Activated naive CD4-positive, alpha-beta T cell treated with anti-CD3 and anti-CD28 coated beads, Interleukin-2, amount 10 ng/mL, durations not matched to agents 7 days and 5 days (primary cell): ENCODE data around the gene SMIM10L2A.
"Not testable (repeated sequence)": the region's sequence is repeated elsewhere in the genome, so short reads cannot be mapped to it uniquely, and the experiment has no call there.

Experiments
- CTCF ChIA-PET: fragments of 350-600 bp; sonication (Branson Sonifier 250); formaldehyde crosslinking; loops from one replicate; lab custom pipeline; 2021; ENCODE audit warnings: antibody characterized with exemption; lab: Charles Lee
- DNase-seq: peaks from one replicate; pipeline ENCODE4 v3.0.0-alpha.2; 2020
- H3K27ac Mint-ChIP-seq: one replicate; pipeline ENCODE4 v1.8.0; 2021; ENCODE audit warnings: mild to moderate bottlenecking, moderate library complexity, mixed read lengths
- H3K27me3 Mint-ChIP-seq: one replicate; pipeline ENCODE4 v1.8.0; 2021; ENCODE audit warnings: mild to moderate bottlenecking, mixed read lengths
- H3K36me3 Mint-ChIP-seq: one replicate; pipeline ENCODE4 v1.8.0; 2021; ENCODE audit warnings: mixed read lengths
- H3K4me1 Mint-ChIP-seq: one replicate; pipeline ENCODE4 v1.8.0; 2021; ENCODE audit warnings: mixed read lengths
- H3K4me3 Mint-ChIP-seq: one replicate; pipeline ENCODE4 v1.8.0; 2021; ENCODE audit warnings: mild to moderate bottlenecking, moderate library complexity, mixed read lengths
- H3K9me3 Mint-ChIP-seq: one replicate; pipeline ENCODE4 v1.8.0; 2021; ENCODE audit warnings: mixed read lengths

The SMIM10L2A gene

GRCh38 chrX:135454816-135455215 is 33.1 kb downstream of the SMIM10L2A start:
- Mint-ChIP-seq H3K4me3 (no peak overlapping the region), H3K9me3 (no peaks in the 10 kb centered on the region), H3K4me1 (no peaks in the 10 kb centered on the region), H3K27ac (no peak overlapping the region), H3K36me3 (no peaks in the 10 kb centered on the region), H3K27me3 (peaks cover 3% of the 10 kb centered on the region)
- no peak for DNase-seq
- CTCF ChIA-PET: interaction anchor here (1.6 kb wide), 1 partner anchor 9 kb away, joined by 3 read pairs; no protein-coding TSS in a partner anchor

- CTCF ChIA-PET, H3K27me3 Mint-ChIP-seq, H3K9me3 Mint-ChIP-seq, H3K36me3 Mint-ChIP-seq, H3K4me1 Mint-ChIP-seq, H3K4me3 Mint-ChIP-seq, H3K27ac Mint-ChIP-seq, DNase-seq: not testable (repeated sequence)
These were observed 40.0 kb downstream of the SMIM10L2A start for GRCh38 chrX:135461756-135462155.

DNA sequence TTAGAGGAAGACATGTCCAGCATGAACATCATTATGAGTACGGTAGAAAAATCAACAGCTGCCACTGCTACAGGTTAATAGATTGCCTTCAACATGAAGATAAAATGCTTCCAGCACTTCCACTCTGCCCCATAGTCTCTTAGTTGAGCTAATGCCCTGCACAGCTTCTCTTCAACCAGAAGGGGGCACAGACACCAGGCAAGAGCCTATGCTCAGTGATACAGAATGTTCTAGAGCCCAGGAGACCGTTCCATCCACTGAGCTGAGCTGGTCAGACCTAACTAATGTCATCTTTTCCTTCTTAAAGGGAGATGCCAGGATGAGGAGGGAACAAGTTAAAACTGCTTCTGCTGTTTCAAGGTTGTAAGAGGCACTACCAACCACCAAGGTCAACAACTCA is 42.2 kb downstream of the SMIM10L2A start:
- no peak for DNase-seq
- CTCF ChIA-PET: interaction anchor here (1.2 to 1.4 kb wide), 3 partner anchors 10 to 352 kb away, joined by 3 to 4 read pairs (median 4); no protein-coding TSS in a partner anchor

DNA sequence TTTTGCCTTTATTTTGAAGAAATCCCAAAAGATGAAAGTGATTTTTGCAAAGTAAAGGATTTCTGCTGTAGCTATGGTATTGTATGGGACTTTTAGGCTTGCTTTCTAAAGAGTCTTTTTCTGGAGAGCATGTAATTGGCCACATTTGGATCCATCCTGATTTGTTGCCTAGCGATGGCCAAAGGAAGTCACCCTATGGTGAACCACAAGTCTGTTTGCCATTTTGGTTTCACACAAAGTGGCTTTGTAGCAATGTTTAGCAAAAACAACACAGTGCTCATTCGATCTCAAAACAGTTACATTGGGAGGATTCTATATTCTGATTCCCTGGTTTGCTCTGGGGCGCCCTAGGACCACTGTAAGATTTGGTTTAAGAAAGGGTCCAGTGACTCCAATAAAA is 54.6 kb downstream of the SMIM10L2A start:
- no peak overlapping the region for H3K27ac Mint-ChIP-seq
- H3K4me3 Mint-ChIP-seq: no peak overlapping the region
- peaks cover 4% of the 10 kb centered on the region for H3K27me3 Mint-ChIP-seq
- H3K4me1 Mint-ChIP-seq: peaks cover 8% of the 10 kb centered on the region
- H3K9me3 Mint-ChIP-seq: no peaks in the 10 kb centered on the region
- CTCF ChIA-PET: interaction anchor here (1.4 to 1.8 kb wide), 2 partner anchors 13 to 271 kb away, joined by 4 to 5 read pairs; no protein-coding TSS in a partner anchor
- H3K36me3 Mint-ChIP-seq: no peaks in the 10 kb centered on the region
- no peak for DNase-seq

More for the DNA sequence above, 42.2 kb downstream of the SMIM10L2A start:
- peaks cover 7% of the 10 kb centered on the region for H3K27me3 Mint-ChIP-seq
- no peak overlapping the region for H3K4me3 Mint-ChIP-seq
- H3K36me3 Mint-ChIP-seq: no peaks in the 10 kb centered on the region
- H3K27ac Mint-ChIP-seq: no peak overlapping the region
- H3K4me1 Mint-ChIP-seq: no peaks in the 10 kb centered on the region
- no peaks in the 10 kb centered on the region for H3K9me3 Mint-ChIP-seq

- peak; percentile 65 for DNase-seq
- Mint-ChIP-seq H3K9me3 (no peaks in the 10 kb centered on the region), H3K36me3 (no peaks in the 10 kb centered on the region), H3K27ac (no peak overlapping the region), H3K4me1 (peaks cover 8% of the 10 kb centered on the region), H3K27me3 (peaks cover 4% of the 10 kb centered on the region), H3K4me3 (no peak overlapping the region)
- CTCF ChIA-PET: no interaction called here
These were observed 55.8 kb downstream of the SMIM10L2A start for GRCh38 chrX:135477576-135477975.
